ENCODE results near the gene CIT. TPM values are rescaled to one million over a fixed set of nuclear protein-coding genes. Genes with fewer than 3 reads are reported as not detected.

CIT gene
- total RNA-seq, 5 donors from 2014 or later (not counting 1 experiment from before 2014, with no cell fraction given) = 1.9 to 4.5 (median 2.1) TPM

- H3K9me3 Mint-ChIP-seq = no peaks in the 10 kb centered on the region
- H3K36me3 Mint-ChIP-seq = no peaks in the 10 kb centered on the region
- Histone ChIP-seq H3K27me3 (replicated peaks in 1 of 2; ENCODE audit: control insufficient read depth in 2 of 2, extremely low read depth in 1 of 2, insufficient read depth in 2 of 2, low read length in 1 of 2) (no peaks in the 10 kb centered on the region), H3K4me1 (ENCODE audit: control insufficient read depth in 1 of 2, extremely low read depth in 1 of 2, insufficient read depth in 2 of 2, low read length in 2 of 2) (no peaks in the 10 kb centered on the region), H3K9me3 (no peaks in the 10 kb centered on the region), H3K27ac (ENCODE audit: low read length) (no peak overlapping the region), H3K4me3 (ENCODE audit: control insufficient read depth in 1 of 2, extremely low read depth in 1 of 2, low read length in 1 of 2) (no peak overlapping the region), H3K36me3 (ENCODE audit: control insufficient read depth in 2 of 2, extremely low read depth in 1 of 2, insufficient read depth in 1 of 2, low read length in 1 of 2) (no peaks in the 10 kb centered on the region)
- ChIA-PET CTCF (no interaction called here), POLR2A (no interaction called here)
- DNase-seq (no peak), ATAC-seq (replicated peaks in 1 of 4) (no peak)
- H3K27ac Mint-ChIP-seq = no peak overlapping the region
- no peaks in the 10 kb centered on the region for H3K4me1 Mint-ChIP-seq
- 89% methylated on average over 3 of the region's 6 CpGs for WGBS (ENCODE audit: insufficient coverage)
- H3K4me3 Mint-ChIP-seq = no peak overlapping the region
- H3K27me3 Mint-ChIP-seq = no peaks in the 10 kb centered on the region
Measured at GRCh38 chr12:119691202-119691810, 185.8 kb downstream of the CIT start.

- no peaks in the 10 kb centered on the region for H3K36me3 ChIP-seq (ENCODE audit: control insufficient read depth in 2 of 2, extremely low read depth in 1 of 2, insufficient read depth in 1 of 2, low read length in 1 of 2)
- Mint-ChIP-seq H3K9me3 (no peaks in the 10 kb centered on the region), H3K4me1 (no peaks in the 10 kb centered on the region), H3K27me3 (no peaks in the 10 kb centered on the region), H3K36me3 (no peaks in the 10 kb centered on the region), H3K27ac (no peak overlapping the region), H3K4me3 (no peak overlapping the region)
- no peaks in the 10 kb centered on the region for H3K27me3 ChIP-seq (replicated peaks in 1 of 2; ENCODE audit: control insufficient read depth in 2 of 2, extremely low read depth in 1 of 2, insufficient read depth in 2 of 2, low read length in 1 of 2)
- no peaks in the 10 kb centered on the region for H3K9me3 ChIP-seq
- ChIA-PET POLR2A (no interaction called here), CTCF (interaction anchor here in 1 of 2 donors (0.6 kb wide), 1 partner anchor 16 kb away, joined by 4 read pairs; no protein-coding TSS in a partner anchor)
- no peaks in the 10 kb centered on the region for H3K4me1 ChIP-seq (ENCODE audit: control insufficient read depth in 1 of 2, extremely low read depth in 1 of 2, insufficient read depth in 2 of 2, low read length in 2 of 2)
- over 99% methylated on average over 33 of the region's 38 CpGs for WGBS (ENCODE audit: insufficient coverage)
- ATAC-seq (replicated peaks in 1 of 4) (no peak), DNase-seq (no peak)
- H3K27ac ChIP-seq (ENCODE audit: low read length) = no peak overlapping the region
- H3K4me3 ChIP-seq (ENCODE audit: control insufficient read depth in 1 of 2, extremely low read depth in 1 of 2, low read length in 1 of 2) = no peak overlapping the region
Measured at GRCh38 chr12:119689935-119690500, 187.1 kb downstream of the CIT start.

- Histone ChIP-seq H3K27ac (ENCODE audit: low read length) (no peak overlapping the region), H3K4me3 (ENCODE audit: control insufficient read depth in 1 of 2, extremely low read depth in 1 of 2, low read length in 1 of 2) (no peak overlapping the region), H3K36me3 (ENCODE audit: control insufficient read depth in 2 of 2, extremely low read depth in 1 of 2, insufficient read depth in 1 of 2, low read length in 1 of 2) (no peaks in the 10 kb centered on the region), H3K4me1 (ENCODE audit: control insufficient read depth in 1 of 2, extremely low read depth in 1 of 2, insufficient read depth in 2 of 2, low read length in 2 of 2) (no peaks in the 10 kb centered on the region), H3K27me3 (replicated peaks in 1 of 2; ENCODE audit: control insufficient read depth in 2 of 2, extremely low read depth in 1 of 2, insufficient read depth in 2 of 2, low read length in 1 of 2) (no peaks in the 10 kb centered on the region), H3K9me3 (no peaks in the 10 kb centered on the region)
- ATAC-seq (replicated peaks in 1 of 4) = no peak
- ChIA-PET CTCF (interaction anchor here in 1 of 2 donors (0.7 kb wide), 1 partner anchor 22 kb away, joined by 4 read pairs; no protein-coding TSS in a partner anchor), POLR2A (interaction anchor here in 1 of 2 donors (0.7 kb wide), 1 partner anchor 16 kb away, joined by 4 read pairs; no protein-coding TSS in a partner anchor)
- Mint-ChIP-seq H3K9me3 (no peaks in the 10 kb centered on the region), H3K27ac (no peak overlapping the region), H3K4me3 (no peak overlapping the region), H3K27me3 (no peaks in the 10 kb centered on the region), H3K36me3 (peaks cover 6% of the 10 kb centered on the region), H3K4me1 (peaks cover 0 to 2% (median 0%) of the 10 kb centered on the region in 3 donors)
- WGBS (ENCODE audit: insufficient coverage) = 91% methylated on average over 7 of the region's 9 CpGs
- no peak for DNase-seq
Measured at GRCh38 chr12:119687879-119688278, 189.2 kb downstream of the CIT start.

GRCh38 chr12:119687406-119687805 is 189.7 kb downstream of the CIT start:
- no peaks in the 10 kb centered on the region for H3K27me3 Mint-ChIP-seq
- Histone ChIP-seq H3K4me1 (ENCODE audit: control insufficient read depth in 1 of 2, extremely low read depth in 1 of 2, insufficient read depth in 2 of 2, low read length in 2 of 2) (no peaks in the 10 kb centered on the region), H3K27me3 (replicated peaks in 1 of 2; ENCODE audit: control insufficient read depth in 2 of 2, extremely low read depth in 1 of 2, insufficient read depth in 2 of 2, low read length in 1 of 2) (no peaks in the 10 kb centered on the region), H3K9me3 (no peaks in the 10 kb centered on the region), H3K36me3 (ENCODE audit: control insufficient read depth in 2 of 2, extremely low read depth in 1 of 2, insufficient read depth in 1 of 2, low read length in 1 of 2) (no peaks in the 10 kb centered on the region), H3K4me3 (ENCODE audit: control insufficient read depth in 1 of 2, extremely low read depth in 1 of 2, low read length in 1 of 2) (no peak overlapping the region), H3K27ac (ENCODE audit: low read length) (no peak overlapping the region)
- 94% methylated on average over 9 of the region's 14 CpGs for WGBS (ENCODE audit: insufficient coverage)
- DNase-seq (no peak), ATAC-seq (replicated peaks in 1 of 4) (no peak)
- H3K4me1 Mint-ChIP-seq = peaks cover 0 to 7% (median 4%) of the 10 kb centered on the region in 3 donors
- no peaks in the 10 kb centered on the region for H3K9me3 Mint-ChIP-seq
- ChIA-PET POLR2A (interaction anchor here in 1 of 2 donors (0.7 kb wide), 1 partner anchor 15 kb away, joined by 4 read pairs; no protein-coding TSS in a partner anchor), CTCF (interaction anchor here in 1 of 2 donors (0.7 kb wide), 1 partner anchor 21 kb away, joined by 4 read pairs; no protein-coding TSS in a partner anchor)
- H3K36me3 Mint-ChIP-seq = peaks cover 7% of the 10 kb centered on the region
- no peak overlapping the region for H3K4me3 Mint-ChIP-seq
- H3K27ac Mint-ChIP-seq = no peak overlapping the region

GRCh38 chr12:119686776-119687175 is 190.3 kb downstream of the CIT start:
- no peaks in the 10 kb centered on the region for H3K9me3 Mint-ChIP-seq
- 94% methylated on average over 12 of the region's 13 CpGs for WGBS (ENCODE audit: insufficient coverage)
- H3K4me1 Mint-ChIP-seq = peaks cover 0 to 11% (median 10%) of the 10 kb centered on the region in 3 donors
- no peak for ATAC-seq (replicated peaks in 1 of 4)
- Histone ChIP-seq H3K4me1 (ENCODE audit: control insufficient read depth in 1 of 2, extremely low read depth in 1 of 2, insufficient read depth in 2 of 2, low read length in 2 of 2) (no peaks in the 10 kb centered on the region), H3K36me3 (ENCODE audit: control insufficient read depth in 2 of 2, extremely low read depth in 1 of 2, insufficient read depth in 1 of 2, low read length in 1 of 2) (no peaks in the 10 kb centered on the region), H3K9me3 (no peaks in the 10 kb centered on the region), H3K27me3 (replicated peaks in 1 of 2; ENCODE audit: control insufficient read depth in 2 of 2, extremely low read depth in 1 of 2, insufficient read depth in 2 of 2, low read length in 1 of 2) (no peaks in the 10 kb centered on the region), H3K27ac (ENCODE audit: low read length) (no peak overlapping the region), H3K4me3 (ENCODE audit: control insufficient read depth in 1 of 2, extremely low read depth in 1 of 2, low read length in 1 of 2) (no peak overlapping the region)
- POLR2A ChIA-PET = no interaction called here
- no peak overlapping the region for H3K4me3 Mint-ChIP-seq
- DNase-seq = no peak
- CTCF ChIA-PET = no interaction called here
- H3K36me3 Mint-ChIP-seq = peaks cover 7% of the 10 kb centered on the region
- H3K27me3 Mint-ChIP-seq = no peaks in the 10 kb centered on the region
- no peak overlapping the region for H3K27ac Mint-ChIP-seq

GRCh38 chr12:119686355-119686754 is 190.8 kb downstream of the CIT start:
- Histone ChIP-seq H3K4me1 (ENCODE audit: control insufficient read depth in 1 of 2, extremely low read depth in 1 of 2, insufficient read depth in 2 of 2, low read length in 2 of 2) (no peaks in the 10 kb centered on the region), H3K27ac (ENCODE audit: low read length) (no peak overlapping the region), H3K4me3 (ENCODE audit: control insufficient read depth in 1 of 2, extremely low read depth in 1 of 2, low read length in 1 of 2) (no peak overlapping the region), H3K27me3 (replicated peaks in 1 of 2; ENCODE audit: control insufficient read depth in 2 of 2, extremely low read depth in 1 of 2, insufficient read depth in 2 of 2, low read length in 1 of 2) (no peaks in the 10 kb centered on the region), H3K9me3 (no peaks in the 10 kb centered on the region), H3K36me3 (ENCODE audit: control insufficient read depth in 2 of 2, extremely low read depth in 1 of 2, insufficient read depth in 1 of 2, low read length in 1 of 2) (peaks cover 0 to 3% of the 10 kb centered on the region in 2 donors)
- H3K36me3 Mint-ChIP-seq = peaks cover 7% of the 10 kb centered on the region
- POLR2A ChIA-PET = no interaction called here
- no peak overlapping the region for H3K4me3 Mint-ChIP-seq
- WGBS (ENCODE audit: insufficient coverage) = 98% methylated on average over 11 of the region's 12 CpGs
- H3K9me3 Mint-ChIP-seq = no peaks in the 10 kb centered on the region
- DNase-seq (no peak), ATAC-seq (replicated peaks in 1 of 4) (no peak)
- H3K27ac Mint-ChIP-seq = no peak overlapping the region
- H3K27me3 Mint-ChIP-seq = no peaks in the 10 kb centered on the region
- CTCF ChIA-PET = no interaction called here
- peaks cover 0 to 12% (median 10%) of the 10 kb centered on the region in 3 donors for H3K4me1 Mint-ChIP-seq
